GM12891 (cell line): ENCODE data around the gene WHRN.

Experiments used
- POLR2A ChIP-seq: IDR thresholded peaks from 2 replicates; pipeline ENCODE4 v1.6.1; 2011; ENCODE audit warnings: low read depth, low read length, control low read depth
- POLR2AphosphoS5 ChIP-seq: IDR thresholded peaks from 2 replicates; pipeline ENCODE4 v1.6.1; 2011; ENCODE audit warnings: low read depth, low read length, control low read depth
- SPI1 ChIP-seq: IDR thresholded peaks from 2 replicates; pipeline ENCODE4 v1.6.1; 2011; ENCODE audit warnings: low read depth, low read length, control low read depth
- TAF1 ChIP-seq: IDR thresholded peaks from 2 replicates; pipeline ENCODE4 v1.6.1; 2011; ENCODE audit warnings: low read depth, low read length, control low read depth

GRCh38 chr9:114450833-114451706 lies 54.2 kb downstream of the WHRN start:
- TF ChIP-seq SPI1 (no peak), POLR2AphosphoS5 (no peak), POLR2A (no peak), TAF1 (no peak)
